Neural cell (in vitro differentiated cells): ENCODE results near the gene VWF. TPM values are rescaled to one million over a fixed set of nuclear protein-coding genes. Genes with fewer than 3 reads are reported as not detected.

Source experiments
- H2AFZ ChIP-seq: fragments of 200-600, 300-800 bp; sonication (generic), shearing (Covaris generic); 2 replicates; pipeline ENCODE4 v1.6.0; 2014; ENCODE audit warnings: low read depth, mild to moderate bottlenecking, antibody characterized with exemption, low read length, moderate library complexity
- H3F3A ChIP-seq: fragments of 200-600 bp; shearing (Covaris generic); 2 replicates; pipeline ENCODE4 v1.6.1; 2016; ENCODE audit warnings: mild to moderate bottlenecking, moderate library complexity, mixed read lengths, antibody characterized with exemption, low read length; ENCODE audit not compliant: insufficient read depth, poor library complexity, severe bottlenecking
- H3K27ac ChIP-seq: fragments of 200-600, 300-800 bp; sonication (generic), shearing (Covaris generic); 2 replicates; pipeline ENCODE4 v1.5.1; 2014; ENCODE audit warnings: mild to moderate bottlenecking, low read length, moderate library complexity
- H3K27me3 ChIP-seq: fragments of 300-800, 200-600 bp; sonication (generic), shearing (Covaris generic); 2 replicates; pipeline ENCODE4 v1.6.0; 2014; ENCODE audit warnings: mild to moderate bottlenecking, low read depth, low read length, moderate library complexity; ENCODE audit not compliant: insufficient read depth
- H3K36me3 ChIP-seq: fragments of 300-800, 200-600 bp; sonication (generic), shearing (Covaris generic); 2 replicates; pipeline ENCODE4 v1.5.1; 2014; ENCODE audit warnings: mild to moderate bottlenecking, antibody characterized with exemption, low read length, moderate library complexity; ENCODE audit not compliant: insufficient read depth
- H3K4me2 ChIP-seq: fragments of 300-800, 200-600 bp; sonication (generic), shearing (Covaris generic); 2 replicates; pipeline ENCODE4 v1.6.0; 2014; ENCODE audit warnings: mild to moderate bottlenecking, low read length
- H3K4me3 ChIP-seq: fragments of 300-800, 200-600 bp; sonication (generic), shearing (Covaris generic); 2 replicates; pipeline ENCODE4 v1.5.1; 2014; ENCODE audit warnings: mild to moderate bottlenecking, low read length, moderate library complexity
- H3K79me2 ChIP-seq: fragments of 200-600 bp; shearing (Covaris generic); replicated peaks from 2 replicates; pipeline ENCODE4 v1.6.0; 2014; ENCODE audit warnings: mild to moderate bottlenecking, low read length, moderate library complexity; ENCODE audit not compliant: insufficient read depth
- H3K9ac ChIP-seq: fragments of 300-800, 200-600 bp; sonication (generic), shearing (Covaris generic); 2 replicates; pipeline ENCODE4 v1.6.1; 2016; ENCODE audit warnings: mild to moderate bottlenecking, low read length, mixed read lengths
- H3K9me2 ChIP-seq: fragments of 200-600 bp; shearing (Covaris generic); 2 replicates; pipeline ENCODE4 v1.6.1; 2016; ENCODE audit warnings: mild to moderate bottlenecking, low read length, mixed read lengths; ENCODE audit not compliant: insufficient read depth
- H3K9me3 ChIP-seq: fragments of 200-600, 300-800 bp; sonication (generic), shearing (Covaris generic); 2 replicates; pipeline ENCODE4 v1.6.1; 2016; ENCODE audit warnings: mild to moderate bottlenecking, mixed run types, low read length, moderate library complexity, mixed read lengths
- H4K20me1 ChIP-seq: fragments of 200-600 bp; shearing (Covaris generic); 2 replicates; pipeline ENCODE4 v1.6.1; 2016; ENCODE audit warnings: mild to moderate bottlenecking, mixed run types; ENCODE audit not compliant: insufficient read depth
- CTCF ChIP-seq: fragments of 450-650 bp; IDR thresholded peaks from 2 replicates; pipeline ENCODE4 v1.5.1; 2014; ENCODE audit warnings: antibody characterized with exemption, mild to moderate bottlenecking, moderate library complexity; ENCODE audit not compliant: poor library complexity, severe bottlenecking
- EP300 ChIP-seq: fragments of 450-650 bp; conservative IDR thresholded peaks from 2 replicates; pipeline ENCODE4 v1.6.1; 2014; ENCODE audit warnings: antibody characterized with exemption, mild to moderate bottlenecking, moderate library complexity; ENCODE audit not compliant: poor library complexity, severe bottlenecking
- EZH2 ChIP-seq: fragments of 200-600, 300-800 bp; shearing (Covaris generic), sonication (generic); IDR thresholded peaks from 2 replicates; pipeline ENCODE4 v1.6.1; 2014; ENCODE audit warnings: antibody characterized with exemption, low read length, borderline replicate concordance, mild to moderate bottlenecking; ENCODE audit not compliant: insufficient read depth, poor library complexity, severe bottlenecking
- MXI1 ChIP-seq: fragments of 450-650 bp; conservative IDR thresholded peaks from 2 replicates; pipeline ENCODE4 v1.6.1; 2014; ENCODE audit warnings: antibody characterized with exemption, mild to moderate bottlenecking; ENCODE audit not compliant: poor library complexity, severe bottlenecking
- POLR2AphosphoS5 ChIP-seq: IDR thresholded peaks from 2 replicates; pipeline ENCODE4 v1.6.1; 2012
- RAD21 ChIP-seq: fragments of 450-650 bp; conservative IDR thresholded peaks from 2 replicates; pipeline ENCODE4 v1.6.1; 2014; ENCODE audit warnings: antibody characterized with exemption, mild to moderate bottlenecking, moderate library complexity
- REST ChIP-seq: IDR thresholded peaks from 2 replicates; pipeline ENCODE4 v1.6.1; 2012; ENCODE audit warnings: borderline replicate concordance
- SMC3 ChIP-seq: fragments of 450-650 bp; conservative IDR thresholded peaks from 2 replicates; pipeline ENCODE4 v1.6.1; 2014; ENCODE audit warnings: antibody characterized with exemption, mild to moderate bottlenecking, moderate library complexity; ENCODE audit not compliant: poor library complexity
- TAF1 ChIP-seq: IDR thresholded peaks from 2 replicates; pipeline ENCODE4 v1.6.1; 2012; ENCODE audit warnings: low read depth
- polyA plus RNA-seq: library from polyadenylated mRNA; depleted of rRNA; stranded (reverse); fragments of >200 nt; gene quantifications from 2 replicates; pipeline ENCODE4 v1.2.3, GENCODE V29; 2014

The VWF gene
- polyA plus RNA-seq, 1 donor from 2014 or later, result not detected

GRCh38 chr12:5971194-5971850 is 153.1 kb downstream of the VWF start:
- no peaks in the 10 kb centered on the region for H3K27me3 ChIP-seq
- H3K9ac ChIP-seq, result no peak overlapping the region
- H2AFZ ChIP-seq, result no peak overlapping the region
- no peak overlapping the region for H3K4me2 ChIP-seq
- H3K4me3 ChIP-seq, result no peak overlapping the region
- no peak overlapping the region for H3K27ac ChIP-seq
- H3K9me2 ChIP-seq, result no peaks in the 10 kb centered on the region
- no peaks in the 10 kb centered on the region for H4K20me1 ChIP-seq
- no peaks in the 10 kb centered on the region for H3K9me3 ChIP-seq
- no peaks in the 10 kb centered on the region for H3F3A ChIP-seq
- no peaks in the 10 kb centered on the region for H3K79me2 ChIP-seq
- TF ChIP-seq SMC3 (no peak), EP300 (no peak), TAF1 (no peak)
- H3K36me3 ChIP-seq, result no peaks in the 10 kb centered on the region

- TF ChIP-seq CTCF (no peak), SMC3 (no peak), TAF1 (no peak), RAD21 (no peak), REST (no peak), POLR2AphosphoS5 (no peak), EZH2 (no peak), EP300 (no peak), MXI1 (no peak)
- no peak overlapping the region for H3K4me2 ChIP-seq
- H3K9me2 ChIP-seq, result no peaks in the 10 kb centered on the region
- H3K27ac ChIP-seq, result no peak overlapping the region
- H3K79me2 ChIP-seq, result no peaks in the 10 kb centered on the region
- no peaks in the 10 kb centered on the region for H4K20me1 ChIP-seq
- H3F3A ChIP-seq, result no peaks in the 10 kb centered on the region
- no peaks in the 10 kb centered on the region for H3K27me3 ChIP-seq
- H3K9ac ChIP-seq, result no peak overlapping the region
- no peaks in the 10 kb centered on the region for H3K36me3 ChIP-seq
- no peaks in the 10 kb centered on the region for H3K9me3 ChIP-seq
- no peak overlapping the region for H2AFZ ChIP-seq
- H3K4me3 ChIP-seq, result no peak overlapping the region
Observed at GRCh38 chr12:5969974-5970690, 154.3 kb downstream of the VWF start.
